Breast epithelium (tissue), 4 donors: ENCODE measurements around the gene RNF41. TPM values are rescaled to one million over a fixed set of nuclear protein-coding genes. Genes with fewer than 3 reads are reported as not detected.

ENCODE experiments used
- DNase-seq, 2 donors: peaks; one replicate each; pipeline ENCODE4 v3.0.0-alpha.2; 2019; ENCODE audit warnings: low spot score in 2 of 2
- H3K27ac ChIP-seq, 2 donors: fragments of 200-600 bp; sonication (generic) in 1 of 2; one replicate each; pipeline ENCODE4 v1.5.1; 2016 to 2019; ENCODE audit warnings: mild to moderate bottlenecking in 1 of 2
- H3K27me3 ChIP-seq, 2 donors: fragments of 200-600 bp; sonication (generic) in 1 of 2; one replicate each; pipeline versions ENCODE4 v1.5.1 to v1.6.0; 2017 to 2019; ENCODE audit warnings: control low read depth in 1 of 2, mild to moderate bottlenecking in 1 of 2
- H3K36me3 ChIP-seq: fragments of 200-600 bp; one replicate; pipeline ENCODE4 v1.5.1; 2019
- H3K4me1 ChIP-seq, 2 donors: fragments of 200-600 bp; sonication (generic); one replicate each; pipeline ENCODE4 v1.5.1; 2016 to 2019; ENCODE audit warnings: control low read depth in 1 of 2
- H3K4me3 ChIP-seq, 3 donors: fragments of 200-600 bp; sonication (generic); 1 replicate in 2 of 3; 2 replicates in 1 of 3; pipeline ENCODE4 v1.5.1; 2016 to 2019; ENCODE audit warnings: mild to moderate bottlenecking in 3 of 3, moderate library complexity in 2 of 3
- H3K9me3 ChIP-seq, 2 donors: fragments of 200-600 bp; sonication (generic) in 1 of 2; one replicate each; pipeline ENCODE4 v1.5.1; 2016 to 2019; ENCODE audit warnings: control low read depth in 1 of 2
- CTCF ChIP-seq, 3 donors: fragments of 450-650 bp; IDR thresholded peaks; one replicate each; pipeline ENCODE4 v1.5.1; 2016 to 2017; ENCODE audit warnings: antibody characterized with exemption in 3 of 3, mild to moderate bottlenecking in 3 of 3, moderate library complexity in 3 of 3
- POLR2A ChIP-seq: fragments of 450-650 bp; IDR thresholded peaks from one replicate; pipeline ENCODE4 v1.6.1; 2016; ENCODE audit warnings: antibody characterized with exemption, mild to moderate bottlenecking, moderate library complexity
- POLR2AphosphoS5 ChIP-seq, 3 donors: sonication (generic); formaldehyde crosslinking; IDR thresholded peaks; one replicate each; pipeline ENCODE4 v1.6.1; 2017; ENCODE audit warnings: antibody characterized with exemption in 3 of 3
- intact Hi-C: fragments of 100-400 bp; cut with DNase I; formaldehyde crosslinking; loops from one replicate; pipeline ENCODE4 v1.15.1; 2023; ENCODE audit warnings: low total_unique reads
- total RNA-seq, 3 donors: library from RNA; depleted of rRNA; stranded (reverse); fragments of >200 nt; gene quantifications; one replicate each; pipeline ENCODE4 v1.1.0, GENCODE V29; 2016

Gene RNF41
- total RNA-seq, 3 donors from 2014 or later: 64.4 to 86.6 (median 81.3) TPM

DNA sequence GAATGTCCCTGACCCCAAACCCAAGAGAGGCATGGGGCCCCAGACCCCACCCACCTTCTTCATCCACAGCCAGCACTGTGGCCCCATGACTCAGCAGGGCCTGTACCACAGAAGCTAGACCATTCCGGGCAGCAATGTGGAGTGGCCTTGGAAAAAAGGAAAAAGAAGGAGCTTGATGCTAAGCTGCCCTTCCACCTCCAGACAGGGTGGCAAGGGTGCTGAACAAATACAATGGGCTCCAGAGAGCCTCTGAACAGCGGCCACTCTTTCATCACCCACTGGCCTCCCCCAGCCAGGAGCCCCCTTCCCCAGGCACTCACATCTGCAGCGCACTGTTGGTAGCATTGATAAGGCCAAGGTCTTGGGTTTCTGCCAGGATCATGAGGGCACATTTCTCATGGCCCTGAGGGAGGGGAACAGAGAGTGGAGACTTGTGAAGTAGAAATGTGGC, 22.0 kb upstream of the RNF41 start:
- Histone ChIP-seq H3K9me3 (no peaks in the 10 kb centered on the region), H3K36me3 (peaks cover 23% of the 10 kb centered on the region), H3K4me1 (no peaks in the 10 kb centered on the region), H3K27me3 (no peaks in the 10 kb centered on the region), H3K27ac (no peak overlapping the region), H3K4me3 (no peak overlapping the region)
- no peak for TF ChIP-seq POLR2AphosphoS5 (IDR thresholded peaks at IDR 0.05)
- no peak for TF ChIP-seq CTCF (IDR thresholded peaks at IDR 0.05)
- intact Hi-C loops: no loop called here
- no peak for DNase-seq

- no peak overlapping the region for H3K4me3 ChIP-seq
- intact Hi-C loops: no loop called here
- no peaks in the 10 kb centered on the region for H3K4me1 ChIP-seq
- no peaks in the 10 kb centered on the region for H3K9me3 ChIP-seq
- no peaks in the 10 kb centered on the region for H3K27me3 ChIP-seq
- DNase-seq: no peak
- no peak overlapping the region for H3K27ac ChIP-seq
- no peak for TF ChIP-seq CTCF (IDR thresholded peaks at IDR 0.05)
- TF ChIP-seq POLR2AphosphoS5 (IDR thresholded peaks at IDR 0.05): no peak
- no peak for TF ChIP-seq POLR2A
- H3K36me3 ChIP-seq: peaks cover 23% of the 10 kb centered on the region
Measured at GRCh38 chr12:56242986-56243385, 21.3 kb upstream of the RNF41 start.

DNA sequence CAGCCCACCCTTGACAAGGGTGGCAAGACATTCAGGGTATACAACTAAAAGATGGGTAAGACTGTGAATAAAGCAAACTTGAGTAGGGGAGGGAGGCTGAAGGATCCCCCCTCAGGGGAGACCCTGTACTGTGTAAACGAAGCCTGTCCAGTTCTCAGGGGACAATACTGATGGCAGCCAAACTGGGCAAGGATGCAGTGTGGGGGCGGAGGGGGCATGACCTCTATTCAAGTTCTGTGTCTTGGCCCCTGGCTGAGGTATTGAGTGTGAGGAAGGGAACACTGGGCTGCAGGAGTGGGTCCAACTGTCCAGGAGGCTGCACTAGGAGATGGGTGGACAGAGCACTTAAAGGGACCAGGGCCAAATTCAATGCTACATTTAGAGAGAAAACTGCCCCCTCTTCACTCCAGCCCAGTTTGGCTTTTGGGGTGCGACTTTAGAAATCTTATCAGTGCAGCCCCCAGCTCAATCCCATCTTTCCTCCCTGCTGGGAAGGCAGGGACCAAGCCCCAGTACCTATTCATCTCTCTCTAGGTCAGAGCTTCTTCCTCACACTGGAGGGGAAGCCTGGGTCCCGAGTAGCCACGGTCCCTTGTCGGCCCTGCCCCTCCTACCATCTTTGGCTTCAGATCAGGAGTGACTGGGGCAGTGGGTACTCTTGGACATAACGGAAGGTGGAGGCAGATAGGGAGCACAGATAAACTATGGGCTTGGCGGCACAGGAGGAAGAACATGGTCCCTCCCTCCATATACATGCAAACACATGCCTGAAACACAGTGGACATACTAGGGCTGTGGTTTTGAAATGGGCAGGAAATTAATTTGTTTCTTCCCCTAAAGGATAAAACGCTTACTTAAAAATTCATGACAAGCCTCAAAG, 19.9 kb upstream of the RNF41 start:
- peaks cover 23% of the 10 kb centered on the region for H3K36me3 ChIP-seq
- no peak for DNase-seq
- H3K27ac ChIP-seq: no peak overlapping the region
- no peaks in the 10 kb centered on the region for H3K4me1 ChIP-seq
- TF ChIP-seq CTCF (IDR thresholded peaks at IDR 0.05) (no peak), POLR2A (no peak), POLR2AphosphoS5 (IDR thresholded peaks at IDR 0.05) (no peak)
- no peaks in the 10 kb centered on the region for H3K27me3 ChIP-seq
- no peaks in the 10 kb centered on the region for H3K9me3 ChIP-seq
- intact Hi-C loops: no loop called here
- H3K4me3 ChIP-seq: no peak overlapping the region

DNA sequence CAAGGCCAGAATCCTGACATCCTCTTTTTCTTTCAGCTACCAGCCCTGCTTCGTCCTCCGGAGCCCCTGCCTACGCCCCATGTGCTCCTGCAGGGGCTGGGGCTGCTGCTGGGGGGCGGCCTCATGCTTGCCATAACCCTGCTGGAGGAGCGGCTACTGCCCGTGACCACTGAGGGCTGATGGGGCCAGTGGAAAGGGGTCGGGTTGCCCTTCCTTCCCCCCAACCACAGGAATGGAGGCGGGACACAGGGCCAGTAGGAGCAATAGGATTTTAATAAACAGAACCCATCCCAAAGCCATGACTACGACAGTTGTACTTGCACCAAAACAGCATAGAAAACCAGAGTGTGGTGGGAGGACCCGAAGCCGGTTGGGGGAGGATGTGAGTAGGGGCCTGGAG, 15.8 kb upstream of the RNF41 start:
- intact Hi-C loops: loop anchor here (1.0 kb wide), 1 partner anchor 9 kb away; no protein-coding TSS in a partner anchor
- Histone ChIP-seq H3K27ac (no peak overlapping the region), H3K27me3 (no peaks in the 10 kb centered on the region), H3K4me1 (no peaks in the 10 kb centered on the region), H3K4me3 (no peak overlapping the region), H3K9me3 (no peaks in the 10 kb centered on the region), H3K36me3 (no peaks in the 10 kb centered on the region)
- TF ChIP-seq CTCF (IDR thresholded peaks at IDR 0.05): no peak
- TF ChIP-seq POLR2AphosphoS5 (IDR thresholded peaks at IDR 0.05): no peak
- DNase-seq: no peak

DNA sequence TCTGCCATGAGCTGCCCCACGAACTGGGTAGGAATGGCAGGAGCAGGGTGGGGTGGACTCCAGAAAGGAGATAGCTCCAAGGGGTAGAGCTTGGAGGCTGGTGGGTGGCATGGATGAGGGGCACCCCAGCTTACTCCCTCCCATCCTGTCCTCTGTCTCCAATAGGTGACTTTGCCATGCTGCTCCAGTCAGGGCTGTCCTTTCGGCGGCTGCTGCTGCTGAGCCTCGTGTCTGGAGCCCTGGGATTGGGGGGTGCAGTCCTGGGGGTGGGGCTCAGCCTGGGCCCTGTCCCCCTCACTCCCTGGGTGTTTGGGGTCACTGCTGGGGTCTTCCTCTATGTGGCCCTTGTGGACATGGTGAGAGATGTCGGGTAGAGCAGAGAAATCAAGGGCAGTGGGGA, 15.3 kb upstream of the RNF41 start:
- Histone ChIP-seq H3K36me3 (no peaks in the 10 kb centered on the region), H3K27me3 (no peaks in the 10 kb centered on the region), H3K4me1 (no peaks in the 10 kb centered on the region), H3K9me3 (no peaks in the 10 kb centered on the region), H3K4me3 (no peak overlapping the region), H3K27ac (no peak overlapping the region)
- no peak for TF ChIP-seq POLR2AphosphoS5 (IDR thresholded peaks at IDR 0.05)
- TF ChIP-seq POLR2A: no peak
- no peak for TF ChIP-seq CTCF (IDR thresholded peaks at IDR 0.05)
- no peak for DNase-seq
- intact Hi-C loops: loop anchor here (1.0 kb wide), 1 partner anchor 9 kb away; no protein-coding TSS in a partner anchor
